Measurements from ENCODE around the gene CD300E.

CD300E gene

DNA sequence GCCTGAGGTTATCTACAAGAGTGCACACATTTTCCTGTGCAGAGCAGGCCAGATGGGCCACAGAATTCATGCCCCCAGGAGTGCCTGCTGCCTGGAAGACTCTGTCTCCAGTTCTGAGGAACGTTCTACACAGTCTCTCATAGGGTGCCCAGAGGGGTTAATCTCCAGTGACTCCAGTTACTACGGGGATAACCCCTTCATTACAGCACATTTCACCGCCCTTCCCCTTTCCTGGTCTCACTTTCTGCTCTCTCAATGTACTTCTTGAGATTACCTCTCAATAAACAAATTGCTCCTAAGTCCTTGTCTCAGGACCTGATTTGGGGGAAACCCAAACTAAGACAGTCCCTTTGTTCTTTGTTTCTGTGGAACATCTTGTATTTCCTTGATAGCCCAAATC lies 62.0 kb downstream of the CD300E start:
- no peak for DNase-seq
